Esophagus squamous epithelium (tissue), 5 donors: Measurements from ENCODE around the gene CRYBG2. TPM values are rescaled to one million over a fixed set of nuclear protein-coding genes. Genes with fewer than 3 reads are reported as not detected.
A peak's percentile ranks its signal among the peaks of the same experiment; 100 is the strongest.

Source experiments
- DNase-seq: peaks from one replicate; lab custom pipeline; 2025; lab: John Stamatoyannopoulos, UW
- H3K27ac ChIP-seq, 4 donors: fragments of 200-600 bp; sonication (generic); one replicate each; pipeline ENCODE4 v1.5.1; 2016 to 2019; ENCODE audit warnings: mild to moderate bottlenecking in 1 of 4
- H3K27me3 ChIP-seq, 4 donors: fragments of 200-600 bp; sonication (generic); 1 replicate in 3 of 4; 2 replicates in 1 of 4; pipeline versions ENCODE4 v1.5.1 to v1.6.0; 2017 to 2021; ENCODE audit warnings: antibody characterized with exemption in 1 of 4
- H3K36me3 ChIP-seq, 3 donors: fragments of 200-600 bp; sonication (generic); one replicate each; pipeline ENCODE4 v1.5.1; 2016 to 2019
- H3K4me1 ChIP-seq, 3 donors: fragments of 200-600 bp; sonication (generic); one replicate each; pipeline ENCODE4 v1.5.1; 2017 to 2019
- H3K4me3 ChIP-seq, 4 donors: fragments of 200-600 bp; sonication (generic); 1 replicate in 3 of 4; 2 replicates in 1 of 4; pipeline ENCODE4 v1.5.1; 2016 to 2019; ENCODE audit warnings: mild to moderate bottlenecking in 2 of 4, moderate library complexity in 1 of 4
- H3K9me3 ChIP-seq, 3 donors: fragments of 200-600 bp; sonication (generic); one replicate each; pipeline ENCODE4 v1.5.1; 2016 to 2019
- POLR2A ChIP-seq, 4 donors: fragments of 450-650 bp; IDR thresholded peaks; one replicate each; pipeline ENCODE4 v1.6.1; 2017; ENCODE audit warnings: antibody characterized with exemption in 4 of 4, mild to moderate bottlenecking in 4 of 4, moderate library complexity in 3 of 4
- WGBS, 2 donors: methylation state at CpG; one replicate each; pipeline ENCODE4 v1.1.5; 2018; 5-methylcytosine and 5-hydroxymethylcytosine counted together
- intact Hi-C: fragments of 100-400 bp; cut with DNase I; formaldehyde crosslinking; loops from one replicate; pipeline ENCODE4 v1.15.0; 2022
- total RNA-seq, 4 donors: library from RNA; depleted of rRNA; stranded (reverse); fragments of >200 nt; gene quantifications; one replicate each; pipeline ENCODE4 v1.1.0, GENCODE V29; 2016
- TF ChIP-seq, protein P1 (sequence below), 6 experiments: fragments of 450-650 bp in 4 of 6; fragments of 200-600 bp in 2 of 6; sonication (generic) in 2 of 6; IDR thresholded peaks; one replicate each; pipeline ENCODE4 v1.5.1; 2016 to 2019; ENCODE audit warnings: antibody characterized with exemption in 6 of 6, mild to moderate bottlenecking in 4 of 6, moderate library complexity in 4 of 6
- donor health status: DM: yes; HTN: yes; CAD: no.

Gene CRYBG2
- total RNA-seq, 4 donors from 2014 or later = 35.8 to 305 (median 122) TPM

DNA sequence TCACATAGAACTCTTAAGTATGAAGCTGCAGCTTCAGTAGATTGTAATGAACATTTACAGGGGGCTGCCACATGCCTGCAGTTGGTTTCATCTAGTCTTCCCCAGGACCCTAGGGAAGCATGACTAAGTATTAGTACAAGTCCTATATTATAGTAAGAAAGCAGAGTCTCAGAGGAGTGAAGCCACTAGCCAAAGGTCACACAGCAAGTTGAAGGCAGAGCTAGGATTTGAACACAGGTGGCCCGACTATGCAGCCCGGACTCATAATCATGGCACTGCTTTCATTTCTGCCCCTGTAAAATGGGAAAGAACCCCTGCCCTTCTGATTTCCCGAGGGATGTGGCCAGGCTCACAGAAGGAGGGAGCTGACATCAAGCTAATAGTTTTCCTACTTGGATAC lies 8.4 kb upstream of the CRYBG2 start:
- DNase-seq = no peak
- intact Hi-C loops = no loop called here

DNA sequence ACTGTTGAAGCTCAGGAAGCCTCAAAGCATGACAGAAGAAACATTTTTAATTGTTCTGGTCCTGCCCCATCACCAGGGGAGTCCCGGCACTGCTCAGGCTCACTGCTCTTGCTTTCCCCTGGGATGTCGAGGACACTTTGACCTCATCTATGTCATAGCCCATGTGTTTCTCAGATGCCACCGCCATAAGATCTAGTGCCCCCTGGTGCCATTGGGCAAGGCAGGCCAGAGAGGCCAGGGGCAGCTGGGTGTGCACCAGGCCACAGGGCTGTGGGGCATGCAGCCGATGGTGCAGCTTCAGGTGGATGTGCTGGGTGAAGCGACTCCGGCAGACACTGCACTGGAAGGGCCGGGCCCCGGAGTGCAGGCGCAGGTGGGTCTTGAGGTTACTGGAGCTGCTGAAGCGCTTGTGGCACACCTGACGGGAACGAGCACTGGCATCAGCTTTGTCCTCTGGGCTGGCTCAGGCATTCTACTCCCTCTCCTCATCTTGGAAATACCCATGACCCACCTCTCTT lies 7.7 kb upstream of the CRYBG2 start:
- peaks cover 3 to 77% (median 8%) of the 10 kb centered on the region in 4 donors for H3K27me3 ChIP-seq
- TF ChIP-seq POLR2A (IDR thresholded peaks at IDR 0.05) = no peak
- TF ChIP-seq, protein P1, sequence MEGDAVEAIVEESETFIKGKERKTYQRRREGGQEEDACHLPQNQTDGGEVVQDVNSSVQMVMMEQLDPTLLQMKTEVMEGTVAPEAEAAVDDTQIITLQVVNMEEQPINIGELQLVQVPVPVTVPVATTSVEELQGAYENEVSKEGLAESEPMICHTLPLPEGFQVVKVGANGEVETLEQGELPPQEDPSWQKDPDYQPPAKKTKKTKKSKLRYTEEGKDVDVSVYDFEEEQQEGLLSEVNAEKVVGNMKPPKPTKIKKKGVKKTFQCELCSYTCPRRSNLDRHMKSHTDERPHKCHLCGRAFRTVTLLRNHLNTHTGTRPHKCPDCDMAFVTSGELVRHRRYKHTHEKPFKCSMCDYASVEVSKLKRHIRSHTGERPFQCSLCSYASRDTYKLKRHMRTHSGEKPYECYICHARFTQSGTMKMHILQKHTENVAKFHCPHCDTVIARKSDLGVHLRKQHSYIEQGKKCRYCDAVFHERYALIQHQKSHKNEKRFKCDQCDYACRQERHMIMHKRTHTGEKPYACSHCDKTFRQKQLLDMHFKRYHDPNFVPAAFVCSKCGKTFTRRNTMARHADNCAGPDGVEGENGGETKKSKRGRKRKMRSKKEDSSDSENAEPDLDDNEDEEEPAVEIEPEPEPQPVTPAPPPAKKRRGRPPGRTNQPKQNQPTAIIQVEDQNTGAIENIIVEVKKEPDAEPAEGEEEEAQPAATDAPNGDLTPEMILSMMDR (IDR thresholded peaks at IDR 0.05) = no peak
- H3K4me3 ChIP-seq = no peak overlapping the region
- H3K27ac ChIP-seq = no peak overlapping the region
- intact Hi-C loops = no loop called here
- H3K36me3 ChIP-seq = no peaks in the 10 kb centered on the region
- no peaks in the 10 kb centered on the region for H3K9me3 ChIP-seq
- 74 to 92% methylated on average over 5 to 11 of the region's 12 CpGs for WGBS, 2 donors
- DNase-seq = no peak
- peaks cover 17 to 56% (median 20%) of the 10 kb centered on the region in 3 donors for H3K4me1 ChIP-seq

More for the DNA sequence above, 8.4 kb upstream of the CRYBG2 start:
- Histone ChIP-seq H3K9me3 (no peaks in the 10 kb centered on the region), H3K27me3 (peaks cover 3 to 74% (median 8%) of the 10 kb centered on the region in 4 donors), H3K27ac (no peak overlapping the region), H3K4me1 (peaks cover 15 to 50% (median 18%) of the 10 kb centered on the region in 3 donors), H3K36me3 (no peaks in the 10 kb centered on the region), H3K4me3 (no peak overlapping the region)
- TF ChIP-seq POLR2A (IDR thresholded peaks at IDR 0.05) = no peak
- TF ChIP-seq, protein P1 (IDR thresholded peaks at IDR 0.05) = no peak
- WGBS, 2 donors = 71 to 97% methylated on average over 3 of the region's 3 CpGs

DNA sequence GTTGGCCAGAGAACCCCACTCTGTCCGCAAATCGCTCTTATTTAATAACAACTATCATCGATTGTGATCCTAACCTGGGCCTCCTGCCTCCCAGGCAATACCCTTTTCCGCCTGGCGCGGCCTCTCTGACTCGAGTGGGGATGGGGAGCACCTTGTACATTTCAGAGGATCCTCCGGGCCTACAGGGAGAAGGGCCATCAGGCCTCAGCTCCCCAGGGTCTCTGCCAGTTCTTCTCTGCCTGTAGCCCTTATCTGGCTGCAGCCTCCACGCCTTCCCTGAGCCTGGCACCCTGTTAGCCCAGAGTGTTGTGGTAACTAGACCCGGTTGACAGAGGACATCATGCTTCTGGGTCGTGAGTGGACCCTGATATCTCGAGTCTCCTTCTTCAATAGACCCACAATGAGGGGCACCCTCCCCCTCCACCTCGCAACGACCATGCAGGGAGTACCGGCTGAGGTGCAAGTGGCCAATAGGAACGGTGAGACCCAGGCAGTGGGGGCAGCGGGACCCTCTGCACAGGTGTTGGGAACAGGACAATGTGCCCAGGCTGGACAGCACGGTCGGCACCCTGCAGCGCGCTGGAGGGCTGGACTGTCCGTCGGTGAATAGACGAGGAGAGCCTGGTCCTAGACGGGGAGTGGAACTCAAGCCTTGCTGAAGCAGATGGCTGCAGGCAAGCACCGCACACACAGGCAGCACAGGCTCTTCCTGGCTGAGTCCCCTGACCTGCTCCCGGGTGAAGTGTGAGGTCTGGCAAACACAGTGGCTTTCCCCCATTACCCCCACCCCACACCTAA lies 7.1 kb upstream of the CRYBG2 start:
- H3K36me3 ChIP-seq = no peaks in the 10 kb centered on the region
- peaks cover 24 to 63% (median 24%) of the 10 kb centered on the region in 3 donors for H3K4me1 ChIP-seq
- no peak for DNase-seq
- intact Hi-C loops = no loop called here
- TF ChIP-seq, protein P1 (IDR thresholded peaks at IDR 0.05) = no peak
- no peak for TF ChIP-seq POLR2A (IDR thresholded peaks at IDR 0.05)
- WGBS, 2 donors = 62 to 68% methylated on average over 7 to 13 of the region's 27 CpGs
- H3K27me3 ChIP-seq = peaks cover 3 to 79% (median 8%) of the 10 kb centered on the region in 4 donors
- no peaks in the 10 kb centered on the region for H3K9me3 ChIP-seq
- peak overlapping the region in 2 of 4 donors; percentile 76 to 95 for H3K27ac ChIP-seq
- H3K4me3 ChIP-seq = peak overlapping the region in 3 of 4 donors; percentile 36 to 61 (median 41)

DNA sequence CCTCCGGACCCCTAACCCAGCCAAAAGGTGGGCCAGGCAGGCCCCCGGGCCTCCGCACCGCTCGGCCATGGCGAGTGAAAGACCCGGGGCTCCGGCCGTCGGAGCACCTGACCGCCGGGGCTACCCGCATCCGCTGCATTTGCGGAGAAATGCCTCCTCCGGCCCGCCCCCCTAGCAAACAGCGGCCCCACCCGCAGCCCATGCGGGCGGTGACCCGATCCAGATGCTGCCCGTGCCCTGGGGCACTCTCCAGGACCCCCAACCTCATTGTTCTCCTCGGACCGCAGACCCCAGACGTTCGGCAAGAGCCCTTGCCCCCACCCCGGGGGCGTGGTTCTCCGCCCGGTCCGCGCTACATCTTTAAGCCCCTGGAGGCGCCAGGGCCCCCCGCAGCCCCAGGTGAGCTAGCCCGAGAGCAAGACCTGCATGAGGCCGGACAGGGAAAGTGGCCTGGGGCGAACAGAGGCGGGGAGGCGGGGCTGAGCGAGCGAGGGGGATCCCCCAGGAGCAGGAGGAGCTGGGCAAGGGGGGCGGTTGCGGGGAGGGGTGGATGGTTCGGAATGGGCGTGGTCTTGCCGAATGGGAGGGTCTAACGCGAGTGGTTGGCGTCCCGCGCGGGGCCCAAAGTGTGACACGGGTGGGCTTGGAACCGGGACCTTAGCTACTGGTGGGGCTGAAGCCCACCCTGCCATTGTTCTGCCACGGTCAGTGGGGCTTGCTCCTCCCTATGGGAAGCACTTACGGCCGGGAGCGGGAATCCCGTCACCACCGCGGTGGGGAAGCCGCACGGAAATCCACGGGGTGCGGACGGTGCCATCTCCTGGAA lies 6.3 kb upstream of the CRYBG2 start:
- no peaks in the 10 kb centered on the region for H3K36me3 ChIP-seq
- DNase-seq = no peak
- intact Hi-C loops = no loop called here
- TF ChIP-seq POLR2A (IDR thresholded peaks at IDR 0.05) = no peak
- TF ChIP-seq, protein P1 (IDR thresholded peaks at IDR 0.05) = peak in 1 of 6 experiments; percentile 3
- 0 to 2% methylated on average over 9 to 12 of the region's 67 CpGs for WGBS, 2 donors
- H3K4me1 ChIP-seq = peaks cover 28 to 71% (median 32%) of the 10 kb centered on the region in 3 donors
- peaks cover 3 to 79% (median 8%) of the 10 kb centered on the region in 4 donors for H3K27me3 ChIP-seq
- H3K27ac ChIP-seq = peak overlapping the region; percentile 28 to 95 (median 86)
- H3K4me3 ChIP-seq = peak overlapping the region; percentile 21 to 61 (median 38)
- H3K9me3 ChIP-seq = no peaks in the 10 kb centered on the region
